KMS-11 (cell line): Measurements from ENCODE around the gene EDN3.

Experiments
- H2AFZ ChIP-seq: fragments of 200-600 bp; sonication (generic); 2 replicates; pipeline ENCODE4 v1.6.1; 2016; ENCODE audit warnings: antibody characterized with exemption, mixed run types, low read depth
- H3K27ac ChIP-seq: fragments of 200-600 bp; sonication (generic); 2 replicates; pipeline ENCODE4 v1.6.1; 2016; ENCODE audit warnings: mild to moderate bottlenecking, mixed run types
- H3K27me3 ChIP-seq: fragments of 200-600 bp; sonication (generic); 2 replicates; pipeline ENCODE4 v1.6.1; 2017; ENCODE audit warnings: mild to moderate bottlenecking, low read depth, mixed run types, moderate library complexity; ENCODE audit not compliant: insufficient read depth
- H3K36me3 ChIP-seq: fragments of 200-600 bp; sonication (generic); 2 replicates; pipeline ENCODE4 v1.6.1; 2017; ENCODE audit warnings: mild to moderate bottlenecking, mixed run types; ENCODE audit not compliant: insufficient read depth
- H3K4me1 ChIP-seq: fragments of 200-600 bp; sonication (generic); 2 replicates; pipeline ENCODE4 v1.6.1; 2016; ENCODE audit warnings: mild to moderate bottlenecking, low read depth, mixed run types; ENCODE audit not compliant: poor library complexity, severe bottlenecking
- H3K4me2 ChIP-seq: fragments of 200-600 bp; sonication (generic); 2 replicates; pipeline ENCODE4 v1.7.0; 2016; ENCODE audit warnings: mild to moderate bottlenecking, mixed run types
- H3K4me3 ChIP-seq: fragments of 200-600 bp; sonication (generic); IDR thresholded peaks from 2 replicates; pipeline ENCODE4 v1.6.1; 2017; ENCODE audit warnings: low read depth, low read length, mixed read lengths; ENCODE audit not compliant: insufficient read depth
- H3K79me2 ChIP-seq: fragments of 200-600 bp; sonication (generic); 2 replicates; pipeline ENCODE4 v1.6.1; 2016; ENCODE audit warnings: low read depth, mixed run types; ENCODE audit not compliant: insufficient read depth
- H3K9ac ChIP-seq: fragments of 200-600 bp; sonication (generic); 2 replicates; pipeline ENCODE4 v1.6.1; 2016; ENCODE audit warnings: mild to moderate bottlenecking, mixed run types
- H4K20me1 ChIP-seq: fragments of 200-600 bp; sonication (generic); 2 replicates; pipeline ENCODE4 v1.6.1; 2016; ENCODE audit warnings: mild to moderate bottlenecking, mixed run types; ENCODE audit not compliant: insufficient read depth
- CTCF ChIP-seq: fragments of 200-600 bp; sonication (generic); conservative IDR thresholded peaks from 2 replicates; pipeline ENCODE4 v1.6.1; 2017; ENCODE audit warnings: low read depth, mild to moderate bottlenecking, antibody characterized with exemption, low read length, moderate library complexity, mixed read lengths

EDN3 gene

GRCh38 chr20:59324521-59325141 lies 24.2 kb downstream of the EDN3 start:
- Histone ChIP-seq H4K20me1 (no peaks in the 10 kb centered on the region), H3K9ac (no peak overlapping the region), H3K79me2 (no peaks in the 10 kb centered on the region), H3K27ac (no peak overlapping the region), H3K36me3 (no peaks in the 10 kb centered on the region), H3K27me3 (peaks cover 78% of the 10 kb centered on the region), H3K4me3 (no peak overlapping the region), H3K4me2 (no peak overlapping the region), H2AFZ (no peak overlapping the region), H3K4me1 (no peaks in the 10 kb centered on the region)
- TF ChIP-seq CTCF = no peak

- Histone ChIP-seq H3K4me2 (no peak overlapping the region), H4K20me1 (no peaks in the 10 kb centered on the region), H3K4me3 (no peak overlapping the region), H3K79me2 (no peaks in the 10 kb centered on the region), H3K27ac (no peak overlapping the region), H2AFZ (no peak overlapping the region), H3K4me1 (no peaks in the 10 kb centered on the region), H3K9ac (no peak overlapping the region), H3K27me3 (peaks cover 73% of the 10 kb centered on the region), H3K36me3 (no peaks in the 10 kb centered on the region)
- TF ChIP-seq CTCF = no peak
Observed at GRCh38 chr20:59325142-59325523, 24.7 kb downstream of the EDN3 start.

GRCh38 chr20:59326188-59326587 lies 25.8 kb downstream of the EDN3 start:
- Histone ChIP-seq H3K27me3 (peaks cover 70% of the 10 kb centered on the region), H3K27ac (no peak overlapping the region), H3K4me2 (no peak overlapping the region), H3K4me1 (no peaks in the 10 kb centered on the region), H3K9ac (no peak overlapping the region), H3K4me3 (no peak overlapping the region), H3K79me2 (no peaks in the 10 kb centered on the region), H2AFZ (no peak overlapping the region), H4K20me1 (no peaks in the 10 kb centered on the region), H3K36me3 (no peaks in the 10 kb centered on the region)
- TF ChIP-seq CTCF = no peak

- H3K4me3 ChIP-seq = no peak overlapping the region
- no peaks in the 10 kb centered on the region for H4K20me1 ChIP-seq
- H3K79me2 ChIP-seq = no peaks in the 10 kb centered on the region
Observed at GRCh38 chr20:59328071-59328470, 27.7 kb downstream of the EDN3 start.

More at GRCh38 chr20:59328071-59328470, 27.7 kb downstream of the EDN3 start:
- Histone ChIP-seq H3K4me2 (no peak overlapping the region), H3K9ac (no peak overlapping the region), H3K27me3 (peaks cover 60% of the 10 kb centered on the region; the same call in 1 of the 2 replicates), H3K27ac (no peak overlapping the region), H3K4me1 (no peaks in the 10 kb centered on the region), H3K36me3 (no peaks in the 10 kb centered on the region), H2AFZ (no peak overlapping the region)
- TF ChIP-seq CTCF = no peak
